Measurements from ENCODE around the gene HCN3. TPM values are rescaled to one million over a fixed set of nuclear protein-coding genes. Genes with fewer than 3 reads are reported as not detected.

Gene HCN3
- total and polyA plus RNA-seq, 2 of the 13 experiments (the other 11 are each of a cell fraction or from before 2014, with no cell fraction given): 2.4 to 10.2 TPM

DNA sequence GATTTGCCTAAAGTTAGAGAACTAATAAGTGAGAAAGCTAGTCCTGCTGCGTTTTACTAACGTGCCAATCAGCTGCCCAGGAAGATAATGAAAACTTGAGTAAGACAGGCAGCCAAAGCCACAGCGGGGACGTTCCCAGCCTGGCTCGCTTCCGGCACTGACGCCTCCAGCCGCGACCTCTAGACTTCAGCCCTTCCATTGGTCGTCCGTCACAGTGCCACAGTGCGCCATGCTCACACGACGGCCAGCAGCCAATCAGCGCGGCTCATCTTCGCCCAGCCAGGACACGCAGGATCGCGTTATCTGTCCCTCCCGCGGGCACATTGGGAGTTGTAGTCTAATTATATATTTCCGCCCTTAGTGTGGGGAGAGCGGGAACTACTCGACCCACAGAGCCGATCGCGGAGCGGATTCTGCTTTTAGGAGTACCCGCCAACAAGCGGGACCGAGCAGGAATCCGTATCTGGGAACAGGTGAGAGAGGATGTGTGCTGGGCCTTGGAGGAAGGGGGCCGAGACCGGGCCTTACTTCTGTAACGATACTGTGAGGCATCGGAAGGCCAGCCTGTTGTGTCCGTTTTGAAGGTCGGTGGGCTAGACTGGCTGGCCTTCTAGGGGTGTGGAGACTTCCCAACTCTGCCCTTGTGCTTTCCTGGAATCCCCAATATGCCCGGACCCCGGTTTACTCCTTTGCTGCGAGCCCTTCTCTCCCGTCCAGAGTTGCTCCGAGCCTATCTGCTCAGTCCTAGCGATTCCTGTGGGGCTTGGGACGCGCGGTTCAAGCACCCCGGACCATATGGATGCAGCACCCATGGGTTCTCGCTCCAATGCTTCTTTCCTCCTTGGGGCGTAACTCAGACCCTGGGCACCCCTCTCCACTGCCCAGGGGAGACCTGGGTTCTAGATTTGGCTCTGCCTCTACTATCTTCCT is 31.5 kb downstream of the HCN3 start, which contains the start of gene FDPS (continued):
- TF ChIP-seq ASH2L (IDR thresholded peaks at IDR 0.05; ENCODE audit: insufficient read length, low read depth, low read length): peak; percentile 59
- TF ChIP-seq, protein P1, sequence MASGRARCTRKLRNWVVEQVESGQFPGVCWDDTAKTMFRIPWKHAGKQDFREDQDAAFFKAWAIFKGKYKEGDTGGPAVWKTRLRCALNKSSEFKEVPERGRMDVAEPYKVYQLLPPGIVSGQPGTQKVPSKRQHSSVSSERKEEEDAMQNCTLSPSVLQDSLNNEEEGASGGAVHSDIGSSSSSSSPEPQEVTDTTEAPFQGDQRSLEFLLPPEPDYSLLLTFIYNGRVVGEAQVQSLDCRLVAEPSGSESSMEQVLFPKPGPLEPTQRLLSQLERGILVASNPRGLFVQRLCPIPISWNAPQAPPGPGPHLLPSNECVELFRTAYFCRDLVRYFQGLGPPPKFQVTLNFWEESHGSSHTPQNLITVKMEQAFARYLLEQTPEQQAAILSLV (CRISPR knock-in tag; IDR thresholded peaks at IDR 0.05; ENCODE audit: borderline replicate concordance): 0 out of 2 replicates have a peak, but pooled peaks have one; percentile 56
- TF ChIP-seq, protein P2, sequence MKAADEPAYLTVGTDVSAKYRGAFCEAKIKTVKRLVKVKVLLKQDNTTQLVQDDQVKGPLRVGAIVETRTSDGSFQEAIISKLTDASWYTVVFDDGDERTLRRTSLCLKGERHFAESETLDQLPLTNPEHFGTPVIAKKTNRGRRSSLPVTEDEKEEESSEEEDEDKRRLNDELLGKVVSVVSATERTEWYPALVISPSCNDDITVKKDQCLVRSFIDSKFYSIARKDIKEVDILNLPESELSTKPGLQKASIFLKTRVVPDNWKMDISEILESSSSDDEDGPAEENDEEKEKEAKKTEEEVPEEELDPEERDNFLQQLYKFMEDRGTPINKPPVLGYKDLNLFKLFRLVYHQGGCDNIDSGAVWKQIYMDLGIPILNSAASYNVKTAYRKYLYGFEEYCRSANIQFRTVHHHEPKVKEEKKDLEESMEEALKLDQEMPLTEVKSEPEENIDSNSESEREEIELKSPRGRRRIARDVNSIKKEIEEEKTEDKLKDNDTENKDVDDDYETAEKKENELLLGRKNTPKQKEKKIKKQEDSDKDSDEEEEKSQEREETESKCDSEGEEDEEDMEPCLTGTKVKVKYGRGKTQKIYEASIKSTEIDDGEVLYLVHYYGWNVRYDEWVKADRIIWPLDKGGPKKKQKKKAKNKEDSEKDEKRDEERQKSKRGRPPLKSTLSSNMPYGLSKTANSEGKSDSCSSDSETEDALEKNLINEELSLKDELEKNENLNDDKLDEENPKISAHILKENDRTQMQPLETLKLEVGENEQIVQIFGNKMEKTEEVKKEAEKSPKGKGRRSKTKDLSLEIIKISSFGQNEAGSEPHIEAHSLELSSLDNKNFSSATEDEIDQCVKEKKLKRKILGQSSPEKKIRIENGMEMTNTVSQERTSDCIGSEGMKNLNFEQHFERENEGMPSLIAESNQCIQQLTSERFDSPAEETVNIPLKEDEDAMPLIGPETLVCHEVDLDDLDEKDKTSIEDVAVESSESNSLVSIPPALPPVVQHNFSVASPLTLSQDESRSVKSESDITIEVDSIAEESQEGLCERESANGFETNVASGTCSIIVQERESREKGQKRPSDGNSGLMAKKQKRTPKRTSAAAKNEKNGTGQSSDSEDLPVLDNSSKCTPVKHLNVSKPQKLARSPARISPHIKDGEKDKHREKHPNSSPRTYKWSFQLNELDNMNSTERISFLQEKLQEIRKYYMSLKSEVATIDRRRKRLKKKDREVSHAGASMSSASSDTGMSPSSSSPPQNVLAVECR (CRISPR knock-in tag; IDR thresholded peaks at IDR 0.05; ENCODE audit: borderline replicate concordance): peak; percentile 87; the same call in 1 of the 2 replicates
- TF ChIP-seq ISL2 (CRISPR knock-in tag; IDR thresholded peaks at IDR 0.05): no peak
- TF ChIP-seq CREB1 (IDR thresholded peaks at IDR 0.05): peak; percentile 92
- peak; percentile 99 for TF ChIP-seq CREB1 (CRISPR knock-in tag; IDR thresholded peaks at IDR 0.05)
- 0 out of 2 replicates have a peak, but pooled peaks have one; percentile 86 for TF ChIP-seq ZNF451 (CRISPR knock-in tag; IDR thresholded peaks at IDR 0.05)
- peak; percentile 45 for TF ChIP-seq ZZZ3 (CRISPR knock-in tag; IDR thresholded peaks at IDR 0.05; ENCODE audit: borderline replicate concordance)
- TF ChIP-seq ARNT2 (CRISPR knock-in tag; IDR thresholded peaks at IDR 0.05; ENCODE audit: low read depth): peak; percentile 49; the same call in 1 of the 2 replicates
- peak; percentile 91 for TF ChIP-seq POLR2AphosphoS5 (IDR thresholded peaks at IDR 0.05; ENCODE audit: low read depth, low read length)
- TF ChIP-seq, protein P3, sequence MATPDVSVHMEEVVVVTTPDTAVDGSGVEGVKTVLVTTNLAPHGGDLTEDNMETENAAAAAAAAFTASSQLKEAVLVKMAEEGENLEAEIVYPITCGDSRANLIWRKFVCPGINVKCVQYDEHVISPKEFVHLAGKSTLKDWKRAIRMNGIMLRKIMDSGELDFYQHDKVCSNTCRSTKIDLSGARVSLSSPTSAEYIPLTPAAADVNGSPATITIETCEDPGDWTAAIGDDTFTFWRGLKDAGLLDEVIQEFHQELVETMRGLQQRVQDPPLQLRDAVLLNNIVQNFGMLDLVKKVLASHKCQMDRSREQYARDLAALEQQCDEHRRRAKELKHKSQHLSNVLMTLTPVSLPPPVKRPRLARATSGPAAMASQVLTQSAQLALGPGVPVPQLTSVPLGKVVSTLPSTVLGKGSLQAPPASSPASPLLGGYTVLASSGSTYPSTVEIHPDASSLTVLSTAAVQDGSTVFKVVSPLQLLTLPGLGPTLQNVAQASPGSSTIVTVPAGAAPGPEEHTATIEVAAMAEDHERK (CRISPR knock-in tag; IDR thresholded peaks at IDR 0.05; ENCODE audit: low read depth): peak; percentile 74
- peak; percentile 59 for TF ChIP-seq HNRNPLL (IDR thresholded peaks at IDR 0.05; ENCODE audit: low read depth, low read length, poor library complexity, severe bottlenecking)
- TF ChIP-seq HIVEP1 (CRISPR knock-in tag; IDR thresholded peaks at IDR 0.05): 0 out of 2 replicates have a peak, but pooled peaks have one; percentile 42
- TF ChIP-seq FOXP1 (IDR thresholded peaks at IDR 0.05): no peak
- TF ChIP-seq FOXP1 (CRISPR knock-in tag; IDR thresholded peaks at IDR 0.05): peak; percentile 24; the same call in 1 of the 2 replicates
- TF ChIP-seq TBX2 (CRISPR knock-in tag; IDR thresholded peaks at IDR 0.05; ENCODE audit: borderline replicate concordance): peak; percentile 77
- peak; percentile 58; the same call in 1 of the 2 replicates for TF ChIP-seq FOXJ3 (CRISPR knock-in tag; IDR thresholded peaks at IDR 0.05; ENCODE audit: borderline replicate concordance)
- peak; percentile 52 for TF ChIP-seq ZNF121 (CRISPR knock-in tag; IDR thresholded peaks at IDR 0.05)
- TF ChIP-seq, protein P4, sequence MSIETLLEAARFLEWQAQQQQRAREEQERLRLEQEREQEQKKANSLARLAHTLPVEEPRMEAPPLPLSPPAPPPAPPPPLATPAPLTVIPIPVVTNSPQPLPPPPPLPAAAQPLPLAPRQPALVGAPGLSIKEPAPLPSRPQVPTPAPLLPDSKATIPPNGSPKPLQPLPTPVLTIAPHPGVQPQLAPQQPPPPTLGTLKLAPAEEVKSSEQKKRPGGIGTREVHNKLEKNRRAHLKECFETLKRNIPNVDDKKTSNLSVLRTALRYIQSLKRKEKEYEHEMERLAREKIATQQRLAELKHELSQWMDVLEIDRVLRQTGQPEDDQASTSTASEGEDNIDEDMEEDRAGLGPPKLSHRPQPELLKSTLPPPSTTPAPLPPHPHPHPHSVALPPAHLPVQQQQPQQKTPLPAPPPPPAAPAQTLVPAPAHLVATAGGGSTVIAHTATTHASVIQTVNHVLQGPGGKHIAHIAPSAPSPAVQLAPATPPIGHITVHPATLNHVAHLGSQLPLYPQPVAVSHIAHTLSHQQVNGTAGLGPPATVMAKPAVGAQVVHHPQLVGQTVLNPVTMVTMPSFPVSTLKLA (IDR thresholded peaks at IDR 0.05): peak; percentile 53
- TF ChIP-seq ELF3 (CRISPR knock-in tag; IDR thresholded peaks at IDR 0.05): peak; percentile 68; the same call in 1 of the 2 replicates
